ENCODE results near the gene AK4. TPM values are rescaled to one million over a fixed set of nuclear protein-coding genes. Genes with fewer than 3 reads are reported as not detected.
A peak's percentile ranks its signal among the peaks of the same experiment; 100 is the strongest.
"Not testable (repeated sequence)": the region's sequence is repeated elsewhere in the genome, so short reads cannot be mapped to it uniquely, and the experiment has no call there.

The AK4 gene
- total and polyA plus RNA-seq, 8 donors, result 1.9 to 8.7 (median 3.3) TPM

- H3K9me3 ChIP-seq, result peaks cover 0 to 10% of the 10 kb centered on the region in 2 donors
- no peaks in the 10 kb centered on the region for H3K36me3 ChIP-seq
- H3K27me3 ChIP-seq, result no peaks in the 10 kb centered on the region
- H3K27ac ChIP-seq, result no peak overlapping the region
- TF ChIP-seq, protein P1, sequence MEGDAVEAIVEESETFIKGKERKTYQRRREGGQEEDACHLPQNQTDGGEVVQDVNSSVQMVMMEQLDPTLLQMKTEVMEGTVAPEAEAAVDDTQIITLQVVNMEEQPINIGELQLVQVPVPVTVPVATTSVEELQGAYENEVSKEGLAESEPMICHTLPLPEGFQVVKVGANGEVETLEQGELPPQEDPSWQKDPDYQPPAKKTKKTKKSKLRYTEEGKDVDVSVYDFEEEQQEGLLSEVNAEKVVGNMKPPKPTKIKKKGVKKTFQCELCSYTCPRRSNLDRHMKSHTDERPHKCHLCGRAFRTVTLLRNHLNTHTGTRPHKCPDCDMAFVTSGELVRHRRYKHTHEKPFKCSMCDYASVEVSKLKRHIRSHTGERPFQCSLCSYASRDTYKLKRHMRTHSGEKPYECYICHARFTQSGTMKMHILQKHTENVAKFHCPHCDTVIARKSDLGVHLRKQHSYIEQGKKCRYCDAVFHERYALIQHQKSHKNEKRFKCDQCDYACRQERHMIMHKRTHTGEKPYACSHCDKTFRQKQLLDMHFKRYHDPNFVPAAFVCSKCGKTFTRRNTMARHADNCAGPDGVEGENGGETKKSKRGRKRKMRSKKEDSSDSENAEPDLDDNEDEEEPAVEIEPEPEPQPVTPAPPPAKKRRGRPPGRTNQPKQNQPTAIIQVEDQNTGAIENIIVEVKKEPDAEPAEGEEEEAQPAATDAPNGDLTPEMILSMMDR (IDR thresholded peaks at IDR 0.05), result no peak
- no peak overlapping the region for H3K4me3 ChIP-seq
- H3K4me1 ChIP-seq, result no peaks in the 10 kb centered on the region
- DNase-seq (no peak), ATAC-seq (no peak)
- intact Hi-C loops (cut with DNase I), result no loop called here
These were observed 84.5 kb downstream of the AK4 start for GRCh38 chr1:65232461-65232990.

DNA sequence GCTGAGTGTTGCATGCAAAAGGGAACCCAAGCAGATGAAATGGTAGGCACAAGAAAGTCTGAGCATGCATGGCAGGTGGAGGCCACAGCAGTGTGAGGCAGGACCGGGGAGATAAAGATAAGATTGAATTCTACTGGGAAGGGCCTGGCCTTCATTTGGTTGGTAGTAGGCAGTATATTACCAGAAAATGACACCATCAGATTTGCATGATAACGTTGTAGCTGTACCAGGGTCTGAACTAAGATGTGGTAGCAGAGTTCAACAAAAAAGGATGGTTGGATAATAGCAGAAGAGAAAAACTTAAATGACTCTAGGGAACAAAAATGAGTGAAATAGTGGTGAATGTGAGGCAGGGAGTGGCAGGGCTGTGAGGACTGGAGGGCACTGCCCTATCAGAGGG lies 85.8 kb downstream of the AK4 start:
- intact Hi-C loops (cut with DNase I), result no loop called here
- no peak for ATAC-seq
- DNase-seq, result no peak
- Histone ChIP-seq H3K9me3 (peaks cover 0 to 13% of the 10 kb centered on the region in 2 donors), H3K27me3 (no peaks in the 10 kb centered on the region), H3K36me3 (no peaks in the 10 kb centered on the region), H3K27ac (no peak overlapping the region), H3K4me1 (no peaks in the 10 kb centered on the region), H3K4me3 (no peak overlapping the region)
- TF ChIP-seq, protein P1 (IDR thresholded peaks at IDR 0.05), result no peak

- DNase-seq (no peak), ATAC-seq (peak; percentile 56)
- intact Hi-C loops (cut with DNase I), result loop anchor here in 1 of 2 donors (5.0 kb wide), 1 partner anchor 451 kb away; no protein-coding TSS in a partner anchor
- no peak overlapping the region for H3K27ac ChIP-seq
- TF ChIP-seq, protein P1 (IDR thresholded peaks at IDR 0.05), result peak; percentile 32 to 36
- H3K27me3 ChIP-seq, result no peaks in the 10 kb centered on the region
- no peaks in the 10 kb centered on the region for H3K4me1 ChIP-seq
- H3K36me3 ChIP-seq, result no peaks in the 10 kb centered on the region
- no peak overlapping the region for H3K4me3 ChIP-seq
- H3K9me3 ChIP-seq, result peaks cover 0 to 13% of the 10 kb centered on the region in 2 donors
These were observed 88.1 kb downstream of the AK4 start for GRCh38 chr1:65235867-65236805.

GRCh38 chr1:65237088-65237487 lies 89.1 kb downstream of the AK4 start:
- ATAC-seq, DNase-seq, H3K4me1 ChIP-seq, H3K4me3 ChIP-seq, H3K27me3 ChIP-seq, H3K36me3 ChIP-seq, H3K27ac ChIP-seq: not testable (repeated sequence)
- intact Hi-C loops (cut with DNase I), result loop anchor here in 1 of 2 donors (5.0 kb wide), 1 partner anchor 450 kb away; no protein-coding TSS in a partner anchor
- peaks cover 0 to 13% of the 10 kb centered on the region in 2 donors for H3K9me3 ChIP-seq

DNA sequence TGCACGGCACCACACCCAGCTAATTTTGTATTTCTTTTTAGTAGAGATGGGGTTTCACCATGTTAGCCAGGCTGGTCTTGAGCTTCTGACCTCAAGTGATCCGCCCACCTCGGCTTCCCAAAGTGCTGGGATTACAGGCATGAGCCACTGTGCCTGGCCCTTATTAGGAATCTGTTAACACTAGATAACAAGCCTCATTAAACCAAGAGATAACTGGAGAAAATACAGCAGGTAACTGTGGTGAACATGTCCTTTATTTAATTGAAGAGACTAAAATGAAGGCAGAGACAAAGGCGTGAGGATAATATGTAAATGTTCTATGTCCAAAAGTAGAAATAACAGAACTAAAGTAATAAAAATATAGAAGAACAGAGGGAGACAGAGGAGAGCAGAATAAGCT lies 89.5 kb downstream of the AK4 start:
- intact Hi-C loops (cut with DNase I), result loop anchor here in 1 of 2 donors (5.0 kb wide), 1 partner anchor 450 kb away; no protein-coding TSS in a partner anchor
- Histone ChIP-seq H3K4me3 (no peak overlapping the region), H3K36me3 (no peaks in the 10 kb centered on the region), H3K4me1 (no peaks in the 10 kb centered on the region), H3K9me3 (peaks cover 0 to 13% of the 10 kb centered on the region in 2 donors), H3K27ac (no peak overlapping the region), H3K27me3 (no peaks in the 10 kb centered on the region)
- ATAC-seq, result no peak
- TF ChIP-seq, protein P1 (IDR thresholded peaks at IDR 0.05), result no peak
- DNase-seq, result no peak
